Stimulated activated CD8-positive, alpha-beta memory T cell treated with anti-CD3 and anti-CD28 coated beads, Interleukin-15, amount 100 ng/mL, for 48 hours (primary cell): ENCODE results near the gene TTN.
"Not testable (repeated sequence)": the region's sequence is repeated elsewhere in the genome, so short reads cannot be mapped to it uniquely, and the experiment has no call there.

Source experiments
- DNase-seq, 2 donors: peaks; one replicate each; pipeline ENCODE4 v3.0.0-alpha.2; 2020; ENCODE audit warnings: low read depth in 2 of 2

Gene TTN

DNA sequence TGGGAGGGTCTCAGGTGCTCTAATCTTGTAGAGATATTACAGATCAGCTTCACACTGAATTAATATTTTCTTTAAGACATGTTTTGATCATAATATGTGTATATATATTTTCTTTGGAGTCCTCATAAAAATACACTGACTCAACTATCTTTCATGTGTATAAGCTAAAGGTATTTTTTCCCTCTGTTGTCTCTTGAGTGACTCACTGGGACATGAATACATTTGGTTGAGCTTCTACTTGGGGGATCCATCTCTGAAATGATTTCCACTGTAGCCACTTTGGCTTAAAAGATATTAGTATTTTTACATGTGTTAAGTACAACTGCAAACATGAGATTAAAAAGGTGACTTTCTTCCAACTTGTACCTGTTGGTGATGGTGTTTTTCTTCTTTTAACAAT is 140.8 kb downstream of the TTN start:
- no peak for DNase-seq

DNA sequence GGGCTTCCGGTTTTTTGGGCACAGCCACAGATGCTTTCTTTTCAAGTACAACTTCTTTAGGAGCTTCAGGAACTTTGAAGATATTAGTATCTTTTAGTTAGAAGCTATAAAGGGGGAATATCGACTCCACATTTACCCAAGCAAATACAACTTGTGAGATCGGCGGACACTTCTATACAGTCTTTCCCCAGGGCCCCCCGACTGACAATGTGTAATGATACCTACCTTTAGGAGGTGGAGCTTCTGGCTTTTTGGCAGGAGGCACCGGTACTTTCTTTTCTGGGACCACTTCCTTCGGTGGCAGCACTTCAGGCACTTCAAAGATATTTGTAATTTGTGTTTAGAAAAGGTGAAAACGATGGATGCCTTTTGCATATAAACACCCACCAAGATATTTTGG is 148.7 kb downstream of the TTN start:
- DNase-seq: not testable (repeated sequence)

DNA sequence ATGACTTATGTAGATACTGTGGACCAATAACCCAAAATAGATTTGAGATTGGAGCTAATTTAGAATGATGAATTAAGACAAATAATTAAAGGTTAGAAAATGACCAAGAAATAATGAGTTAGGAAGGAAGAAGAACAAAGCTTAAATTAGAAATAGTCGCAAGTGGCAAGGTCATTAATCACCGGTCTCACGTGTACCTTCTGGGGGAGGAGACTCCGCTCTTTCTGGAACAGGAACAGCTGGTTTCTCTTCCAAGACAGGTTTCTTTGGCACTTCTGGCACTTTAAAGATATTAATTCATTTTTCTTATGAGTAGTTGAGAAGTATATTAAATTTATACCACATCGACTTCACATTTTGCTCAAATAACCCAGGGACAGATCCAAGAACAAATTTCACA is 156.7 kb downstream of the TTN start:
- DNase-seq: no peak

DNA sequence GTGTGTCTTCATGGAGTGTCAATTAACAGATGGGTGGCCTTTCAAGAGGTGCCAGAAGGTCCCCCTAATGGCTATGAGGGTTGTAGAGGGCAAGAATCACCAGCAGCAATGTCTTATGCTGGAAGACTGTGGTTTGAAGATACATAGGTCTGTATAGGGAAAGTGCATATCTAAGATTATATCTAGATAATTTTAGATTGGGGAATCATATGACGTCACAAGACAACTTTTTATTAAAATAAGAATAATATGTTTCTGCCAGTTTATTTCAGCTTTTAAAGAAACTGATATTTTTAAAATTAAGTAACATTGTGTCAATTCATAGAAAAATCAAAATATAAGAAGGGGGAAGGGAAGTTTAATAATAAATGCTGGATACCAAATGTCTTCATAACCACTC is 162.3 kb downstream of the TTN start:
- DNase-seq: no peak

DNA sequence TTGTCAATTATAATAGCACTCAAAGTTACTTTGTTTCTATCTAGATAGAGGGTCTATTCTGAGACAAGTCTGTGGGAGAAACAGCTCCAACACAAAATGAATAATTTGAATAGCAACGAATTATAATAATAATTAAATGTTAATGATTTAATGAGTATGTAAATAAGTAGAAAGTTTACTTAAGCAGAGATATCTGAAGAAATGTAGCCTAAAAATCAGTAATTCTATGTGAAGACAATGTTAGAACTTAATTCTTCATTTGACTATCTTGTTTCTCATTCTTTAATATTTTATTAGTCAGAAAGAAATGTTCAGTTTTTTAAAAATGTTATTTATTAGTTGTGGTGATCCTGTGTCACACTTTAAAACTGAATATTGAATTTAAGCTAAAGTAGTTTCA is 165.7 kb downstream of the TTN start:
- no peak for DNase-seq

DNA sequence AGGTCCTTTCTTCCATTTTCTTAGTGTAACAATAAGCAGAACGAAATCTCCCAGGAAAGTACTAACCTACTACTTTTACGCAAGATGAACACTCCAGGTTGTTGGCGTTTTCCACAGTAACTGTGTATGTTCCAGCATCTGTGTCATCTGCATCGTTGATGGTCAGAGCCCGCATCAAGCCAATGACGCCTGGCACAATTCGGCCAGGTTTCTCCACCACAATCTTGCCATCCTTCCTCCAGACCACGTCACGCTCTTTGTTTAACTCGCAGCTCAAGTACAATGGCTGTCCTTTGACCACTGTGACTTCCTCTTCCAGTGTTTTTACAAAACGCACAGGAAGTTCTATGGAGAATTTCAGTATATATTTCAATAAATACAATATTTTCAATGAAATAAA is 171.3 kb downstream of the TTN start:
- DNase-seq: no peak

DNA sequence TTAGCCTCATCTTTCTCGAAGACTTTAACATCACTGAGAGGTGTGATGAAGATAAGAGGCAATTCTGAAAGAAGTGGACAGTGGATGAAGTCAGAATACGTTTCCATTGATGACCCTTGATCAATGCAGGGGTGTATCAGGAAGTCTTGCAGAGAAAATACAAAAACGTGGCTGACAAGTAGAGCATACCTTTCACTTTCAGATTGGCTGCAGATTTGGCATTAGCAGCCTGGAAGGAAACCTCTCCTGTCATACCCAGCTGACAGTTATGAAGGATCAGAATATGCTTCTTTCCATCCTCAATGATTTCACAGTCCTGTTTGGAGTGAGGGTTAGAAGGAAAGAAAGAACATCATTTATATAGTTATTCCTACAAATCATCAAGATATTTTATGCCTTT is 174.5 kb downstream of the TTN start:
- DNase-seq: no peak

DNA sequence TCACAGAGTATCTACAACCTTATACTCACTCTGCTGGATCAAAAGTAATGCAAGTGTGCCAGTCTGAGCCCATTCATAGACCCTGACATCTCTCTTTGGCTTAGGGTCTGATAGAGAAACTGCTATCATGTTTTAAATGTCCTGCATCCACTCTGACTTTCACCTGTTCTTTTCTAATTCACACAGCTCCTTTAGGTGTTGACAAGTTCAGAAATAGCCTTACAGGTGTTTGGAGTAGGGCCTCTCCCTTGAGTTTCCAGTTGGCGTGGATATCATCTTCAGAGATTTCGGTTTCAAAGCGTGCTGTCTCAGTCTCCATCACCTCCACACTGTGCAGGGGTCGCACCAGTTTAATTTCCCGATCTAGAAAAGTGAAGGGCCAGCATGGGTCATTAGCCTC is 176.6 kb downstream of the TTN start:
- no peak for DNase-seq

DNA sequence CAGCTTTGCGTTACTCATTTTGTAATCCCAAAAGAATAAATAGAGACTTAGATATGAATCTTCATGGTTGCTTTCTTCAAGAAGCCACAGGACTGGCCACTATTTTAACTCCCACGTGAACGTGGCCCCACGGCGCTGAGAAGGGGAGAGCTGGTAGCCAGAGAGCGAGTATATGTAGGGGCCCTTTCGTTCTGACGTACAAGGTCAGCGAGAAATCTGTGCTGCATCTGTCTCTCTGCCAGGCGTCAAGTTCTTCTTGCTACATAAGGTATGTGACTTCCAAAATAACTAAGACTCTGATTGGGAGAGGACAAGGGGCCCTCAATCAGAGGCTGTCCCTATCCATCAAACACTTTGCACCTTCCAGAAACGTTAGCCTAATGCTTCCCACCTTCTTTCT is 177.8 kb downstream of the TTN start:
- no peak for DNase-seq

DNA sequence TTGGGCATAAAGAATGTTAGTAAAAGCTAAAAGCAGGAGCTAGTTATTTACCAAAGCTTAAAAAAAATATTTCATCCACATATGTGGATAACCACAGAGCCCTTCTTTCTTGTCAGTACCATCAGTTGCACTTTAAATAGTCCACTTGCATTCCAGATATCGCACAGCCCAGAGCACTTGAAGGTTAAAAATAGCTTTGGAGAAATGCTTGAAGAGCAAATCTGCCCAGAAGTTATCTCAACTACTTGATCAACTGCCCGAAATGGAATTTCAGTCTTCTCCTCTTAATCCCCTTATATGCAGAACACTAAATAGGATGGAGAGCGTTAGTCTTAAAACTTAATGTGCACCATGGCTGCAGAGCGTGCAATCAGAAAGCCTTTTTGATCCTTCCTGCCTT is 178.6 kb downstream of the TTN start:
- no peak for DNase-seq

DNA sequence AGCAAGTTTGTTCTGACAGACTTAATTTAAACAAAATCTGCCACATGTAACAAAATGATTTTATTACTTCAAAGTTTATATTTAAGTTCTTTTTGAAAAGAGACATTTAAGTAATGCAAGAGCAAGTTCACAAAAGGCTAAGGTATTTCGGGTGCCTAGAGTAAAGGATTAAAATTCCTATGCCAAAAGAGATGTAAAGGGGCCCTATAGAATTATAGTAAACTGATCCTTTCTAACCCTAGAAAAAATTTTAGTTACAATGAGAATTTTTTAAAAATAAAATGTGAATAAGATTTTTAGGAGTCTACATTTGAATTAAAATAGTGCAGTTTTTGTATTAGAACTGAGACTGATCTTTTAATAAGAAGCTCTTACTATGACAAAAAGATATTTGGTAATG is 179.8 kb downstream of the TTN start:
- DNase-seq: no peak

DNA sequence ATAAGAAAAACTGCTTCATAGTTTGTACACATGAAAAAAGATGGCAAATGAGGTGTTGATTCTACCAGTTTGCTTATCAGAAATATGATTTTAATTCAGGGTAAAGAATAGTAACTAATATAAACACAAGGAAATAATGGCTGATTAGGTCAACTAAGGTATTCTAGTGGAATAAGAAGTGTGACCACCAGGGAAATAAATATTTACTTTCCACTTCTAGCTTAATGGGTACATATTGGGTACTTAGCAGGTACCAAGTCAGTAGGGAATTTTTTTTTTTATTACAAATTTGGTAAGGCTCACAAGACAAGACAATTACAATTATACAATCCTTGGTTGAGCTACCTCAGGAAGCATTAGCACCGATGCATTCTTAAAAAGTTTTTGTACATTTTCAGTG is 191.3 kb downstream of the TTN start:
- no peak for DNase-seq

DNA sequence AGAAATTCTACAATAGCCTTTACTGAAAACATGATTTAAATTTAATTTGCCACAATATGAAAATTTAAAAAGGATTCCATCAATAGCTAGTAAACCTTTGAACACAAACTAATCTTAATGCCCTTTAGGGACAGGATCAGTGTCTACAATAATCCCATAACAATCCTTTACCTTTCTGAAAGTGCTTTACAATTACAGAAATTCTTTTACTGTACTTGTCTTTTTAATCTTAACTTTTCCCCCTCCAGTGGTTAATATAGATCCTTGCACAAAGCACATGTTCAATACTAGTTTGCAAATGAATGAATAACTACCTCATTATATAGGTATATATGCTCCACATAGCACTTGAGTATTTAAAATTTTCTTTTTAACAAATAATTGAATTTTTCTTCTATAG is 204.3 kb downstream of the TTN start:
- no peak for DNase-seq

DNA sequence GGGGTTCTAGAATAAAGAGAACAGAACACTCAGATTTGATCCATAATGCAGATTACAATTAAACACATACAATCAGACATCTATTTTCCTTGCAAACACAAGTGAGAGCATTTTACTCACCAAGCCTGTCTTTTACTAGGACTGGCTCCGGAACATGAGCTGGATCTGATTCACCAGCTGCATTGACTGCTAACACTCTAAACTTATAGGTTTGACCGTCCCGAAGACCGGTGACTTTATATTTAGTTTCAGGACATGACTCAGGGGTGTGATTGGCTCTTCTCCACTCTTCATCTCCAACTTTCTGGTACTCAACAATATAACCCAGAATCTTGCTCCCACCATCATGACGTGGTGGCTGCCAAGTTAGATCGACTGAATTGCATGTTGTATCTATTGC is 214.6 kb downstream of the TTN start:
- no peak for DNase-seq

DNA sequence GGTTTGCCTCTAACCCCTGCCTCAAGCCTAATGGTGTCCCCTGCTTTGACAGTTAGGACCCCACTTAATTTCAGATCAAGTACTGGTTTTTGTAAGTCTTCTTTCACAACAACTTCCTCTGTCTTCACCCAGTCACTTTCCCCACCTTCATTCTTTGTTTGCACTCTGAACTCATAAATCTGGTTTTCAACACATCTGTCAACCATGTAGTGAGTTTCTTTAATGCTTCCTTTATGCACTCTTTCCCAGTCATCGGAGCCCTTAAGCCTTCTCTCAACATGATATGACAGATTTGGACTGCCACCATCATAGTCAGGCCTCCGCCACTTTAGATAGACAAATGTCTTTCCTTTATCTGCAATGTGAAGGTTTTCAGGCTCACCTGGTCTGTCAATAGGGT is 217.9 kb downstream of the TTN start:
- no peak for DNase-seq

DNA sequence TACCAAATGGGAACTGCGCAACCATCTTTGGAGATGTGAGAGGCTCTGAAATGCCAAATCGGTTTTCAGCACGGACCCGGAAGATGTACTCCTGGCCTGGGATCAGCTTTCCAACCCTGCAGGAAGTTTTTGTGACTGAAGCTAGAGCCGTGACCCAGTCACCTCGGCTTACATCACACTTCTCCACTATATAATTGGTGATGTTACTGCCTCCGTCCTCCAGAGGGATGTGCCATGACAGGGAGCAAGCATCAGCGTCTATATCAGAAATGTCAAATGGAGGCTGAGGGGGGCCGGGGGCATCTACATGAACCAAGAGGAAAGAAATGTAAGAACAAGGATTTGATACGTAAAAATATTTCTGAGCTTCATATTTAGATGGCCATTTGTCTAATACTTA is 222.6 kb downstream of the TTN start:
- DNase-seq: no peak

DNA sequence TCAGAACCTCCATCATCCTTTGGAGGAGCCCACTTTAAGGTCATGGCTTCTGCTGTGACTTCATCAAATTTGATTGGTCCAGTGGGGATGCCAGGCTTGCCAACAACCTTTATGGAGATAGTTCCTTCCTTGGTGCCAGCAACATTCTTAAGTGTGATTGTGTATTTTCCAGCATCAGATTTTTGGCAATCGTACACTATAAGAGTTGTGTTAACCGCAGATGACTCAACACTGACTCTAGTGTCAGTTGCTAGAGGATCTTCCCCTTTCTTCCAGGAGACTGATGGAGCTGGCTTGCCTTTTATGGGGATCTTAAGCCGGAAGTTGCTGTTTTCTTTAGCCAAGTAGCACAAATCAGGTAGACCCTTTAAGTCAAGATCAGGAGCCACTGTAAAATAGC is 228.2 kb downstream of the TTN start:
- DNase-seq: no peak

DNA sequence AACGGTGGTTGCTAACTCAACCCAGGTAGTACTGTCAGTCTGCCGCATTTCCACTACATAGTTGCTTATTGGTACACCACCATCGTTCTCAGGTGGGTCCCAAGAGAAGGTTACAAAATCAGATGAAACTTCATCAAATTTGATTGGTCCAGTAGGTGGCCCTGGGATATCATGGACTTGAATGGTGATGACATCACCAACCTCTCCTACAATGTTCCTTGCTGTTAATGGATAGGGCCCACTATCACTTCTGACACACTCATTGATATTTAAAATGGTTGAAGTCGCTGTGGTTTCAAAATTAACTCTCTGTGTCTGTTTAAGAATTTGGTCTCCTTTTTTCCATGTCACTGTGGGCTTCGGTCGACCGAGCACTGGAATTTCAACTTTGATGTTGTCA is 232.4 kb downstream of the TTN start:
- no peak for DNase-seq

DNA sequence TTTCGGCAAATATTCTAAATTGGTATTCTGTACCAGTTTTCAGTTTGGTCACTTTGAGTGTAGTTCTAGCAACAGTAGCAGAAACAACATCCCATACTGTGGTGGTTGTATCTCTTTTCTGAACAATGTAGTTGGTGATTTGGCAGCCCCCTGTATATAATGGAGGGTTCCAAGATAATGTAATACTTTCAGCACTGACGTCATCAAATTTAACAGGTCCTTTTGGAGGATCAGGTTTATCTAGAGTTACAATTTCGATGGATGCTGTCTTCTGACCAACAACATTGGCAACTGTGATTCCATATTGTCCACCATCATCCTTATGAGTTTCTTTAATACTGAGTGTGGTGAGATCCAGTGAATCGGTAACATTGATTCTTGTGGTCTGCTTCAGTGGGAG is 239.0 kb downstream of the TTN start:
- DNase-seq: no peak

DNA sequence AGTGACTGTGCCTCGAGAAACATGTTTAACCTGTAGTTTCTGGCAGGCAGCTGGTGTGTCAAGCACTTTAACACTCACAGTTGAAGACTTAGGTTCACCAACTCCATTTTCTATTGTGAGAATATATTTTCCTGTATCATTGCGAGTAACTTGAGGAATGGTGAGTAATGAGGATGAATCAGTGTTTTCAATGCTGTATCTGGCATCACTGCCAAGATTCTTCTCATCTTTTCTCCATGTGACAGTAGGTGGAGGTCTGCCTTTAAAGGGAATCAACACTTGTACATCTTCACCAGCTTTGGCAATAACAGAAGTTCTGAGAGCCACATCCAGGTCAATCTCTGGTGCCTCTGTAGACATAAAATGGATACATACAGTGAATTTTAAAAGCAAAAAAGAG is 254.2 kb downstream of the TTN start:
- no peak for DNase-seq

DNA sequence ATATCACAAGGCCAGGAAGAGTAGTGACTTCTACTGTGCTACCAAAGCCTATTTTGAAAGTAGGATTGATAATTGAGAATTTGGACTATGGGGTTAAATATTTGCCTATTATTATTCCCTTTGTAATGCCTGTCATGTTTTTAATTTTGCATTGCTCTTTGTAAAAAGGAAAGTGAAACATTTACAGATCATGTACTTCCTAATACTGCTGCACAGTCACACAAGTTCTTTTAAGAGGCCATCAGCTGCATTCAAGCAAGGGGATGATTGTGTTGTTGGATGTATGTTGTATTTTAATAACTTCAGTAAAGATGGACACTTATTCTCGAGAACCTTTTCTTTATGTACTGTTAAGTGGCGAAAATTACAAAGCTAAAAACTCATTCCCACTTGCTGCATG is 256.9 kb downstream of the TTN start:
- no peak for DNase-seq

DNA sequence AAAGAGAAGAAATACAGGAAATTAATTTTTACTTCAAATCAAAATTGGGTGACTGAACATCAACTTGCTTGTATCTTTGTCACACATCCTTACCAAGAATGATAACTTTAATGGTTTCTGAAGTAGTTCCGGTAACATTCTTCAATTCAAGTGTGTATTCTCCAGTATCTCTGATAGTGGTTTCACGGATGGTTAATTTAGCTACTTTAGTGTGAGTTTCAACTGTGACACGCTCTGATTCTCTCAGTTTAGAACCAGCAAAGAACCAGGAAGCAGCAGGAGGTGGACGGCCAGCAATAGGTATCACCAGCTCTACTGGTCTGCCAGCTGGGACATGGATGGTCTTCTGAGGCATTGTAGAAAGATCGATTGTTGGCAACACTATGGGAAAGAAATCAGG is 264.7 kb downstream of the TTN start:
- no peak for DNase-seq

DNA sequence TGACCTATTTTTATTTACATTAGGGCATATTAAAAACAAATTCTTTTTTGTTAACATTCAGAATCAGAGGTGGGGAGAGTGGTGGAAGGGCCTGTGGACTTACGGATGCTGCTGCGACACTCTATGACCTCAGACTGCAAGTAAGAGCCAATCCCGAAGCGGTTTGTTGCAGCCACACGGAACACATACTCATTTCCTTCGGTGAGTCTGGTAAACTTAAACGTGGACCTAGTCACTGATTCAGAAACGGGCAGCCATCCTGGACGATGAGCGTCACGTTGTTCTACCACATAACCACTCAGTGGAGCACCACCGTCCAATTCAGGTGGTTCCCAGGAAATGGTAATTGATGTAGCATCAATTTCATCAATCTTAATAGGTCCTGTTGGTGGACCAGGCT is 265.1 kb downstream of the TTN start:
- DNase-seq: no peak

DNA sequence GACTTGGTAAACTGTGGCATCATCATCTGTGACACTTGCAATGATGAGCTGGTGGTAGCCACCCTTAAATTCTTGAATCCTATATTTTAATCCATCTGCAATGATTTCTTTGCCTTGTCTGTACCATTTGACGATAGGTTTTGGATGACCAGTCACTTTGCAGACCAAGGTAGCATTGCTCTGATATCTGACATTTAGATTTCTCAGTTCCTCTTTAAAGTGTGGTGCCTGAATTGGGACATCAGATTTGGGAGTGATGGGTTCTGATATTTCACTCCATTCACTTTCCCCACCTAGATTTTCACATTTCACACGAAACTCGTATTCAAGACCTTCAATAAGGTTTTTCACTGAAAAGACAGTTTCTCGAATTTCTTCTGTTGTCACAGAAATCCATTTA is 271.2 kb downstream of the TTN start:
- no peak for DNase-seq

DNA sequence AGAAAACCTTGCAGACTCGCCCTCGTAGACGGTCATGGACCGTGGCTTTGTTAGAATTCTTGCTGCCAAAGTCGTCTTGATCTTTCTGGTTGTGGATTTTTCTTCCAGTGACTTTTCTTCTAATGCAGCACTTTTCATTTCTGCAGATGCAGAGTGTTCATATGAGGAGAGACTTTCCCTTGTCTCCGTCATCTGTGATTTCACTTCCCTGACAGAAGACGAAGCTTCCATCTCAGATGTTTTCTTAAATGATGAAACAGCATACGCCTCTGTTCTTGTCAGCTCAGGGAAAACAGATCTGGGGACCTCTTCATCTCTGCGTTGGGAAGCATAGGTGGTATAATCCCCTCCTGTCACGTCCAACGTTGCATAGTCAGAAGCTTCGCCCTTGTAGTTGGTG is 276.1 kb downstream of the TTN start:
- DNase-seq: no peak
